Non-pigmented ciliary epithelial cell (primary cell): Measurements from ENCODE around the gene PCDHGA1.
"Not testable (repeated sequence)": the region's sequence is repeated elsewhere in the genome, so short reads cannot be mapped to it uniquely, and the experiment has no call there.

Experiments used
- DNase-seq: peaks from one replicate; pipeline ENCODE4 v3.0.0-alpha.2; 2010; ENCODE audit warnings: low read depth

PCDHGA1 gene

GRCh38 chr5:141349917-141350619 lies 19.8 kb downstream of the PCDHGA1 start, which contains the start of gene PCDHGB1:
PCDHGB1 (plus strand) TSS chr5:141350099; CDS start chr5:141350261, 162 bp downstream.
- DNase-seq = no peak

- no peak for DNase-seq
These were observed 21.3 kb downstream of the PCDHGA1 start for GRCh38 chr5:141351591-141351990.

- DNase-seq = no peak
These were observed 24.7 kb downstream of the PCDHGA1 start, which contains the start of gene PCDHGA4 for GRCh38 chr5:141354900-141355469. PCDHGA4 (plus strand) TSS chr5:141355021; CDS start chr5:141355108, 87 bp downstream.

GRCh38 chr5:141355641-141356040 lies 25.3 kb downstream of the PCDHGA1 start:
- DNase-seq = no peak

GRCh38 chr5:141356133-141356532 lies 25.8 kb downstream of the PCDHGA1 start:
- no peak for DNase-seq

- no peak for DNase-seq
These were observed 26.6 kb downstream of the PCDHGA1 start for GRCh38 chr5:141356950-141357349.

GRCh38 chr5:141359790-141360426 lies 29.6 kb downstream of the PCDHGA1 start, which contains the start of gene PCDHGB2:
PCDHGB2 (plus strand) TSS chr5:141359994; CDS start chr5:141360136, 142 bp downstream.
- DNase-seq = no peak

- no peak for DNase-seq
These were observed 30.4 kb downstream of the PCDHGA1 start for GRCh38 chr5:141360685-141361084.

- no peak for DNase-seq
These were observed 32.4 kb downstream of the PCDHGA1 start for GRCh38 chr5:141362719-141363118.

- no peak for DNase-seq
These were observed 33.8 kb downstream of the PCDHGA1 start, which contains the start of gene PCDHGA5 for GRCh38 chr5:141363952-141364660. PCDHGA5 (plus strand) TSS chr5:141364162; CDS start chr5:141364331, 169 bp downstream.

GRCh38 chr5:141366016-141366896 lies 35.9 kb downstream of the PCDHGA1 start:
- no peak for DNase-seq

GRCh38 chr5:141369994-141370848 lies 39.9 kb downstream of the PCDHGA1 start, which contains the start of gene PCDHGB3:
PCDHGB3 (plus strand) TSS chr5:141370242; CDS start chr5:141370395, 153 bp downstream.
- no peak for DNase-seq

- no peak for DNase-seq
These were observed 41.5 kb downstream of the PCDHGA1 start for GRCh38 chr5:141371572-141372475.

GRCh38 chr5:141373673-141374317 lies 43.5 kb downstream of the PCDHGA1 start, which contains the start of gene PCDHGA6:
PCDHGA6 (plus strand) TSS chr5:141373891; CDS start chr5:141374084, 193 bp downstream.
- DNase-seq = no peak

GRCh38 chr5:141374627-141375026 lies 44.3 kb downstream of the PCDHGA1 start:
- DNase-seq = no peak

GRCh38 chr5:141375444-141376155 lies 45.3 kb downstream of the PCDHGA1 start:
- DNase-seq = not testable (repeated sequence)

GRCh38 chr5:141382469-141383294 lies 52.4 kb downstream of the PCDHGA1 start, which contains the start of gene PCDHGA7:
PCDHGA7 (plus strand) TSS chr5:141382742; CDS start chr5:141382900, 158 bp downstream.
- no peak for DNase-seq
